Astrocyte (in vitro differentiated cells and primary cell): ENCODE data around the gene FAN1. TPM values are rescaled to one million over a fixed set of nuclear protein-coding genes. Genes with fewer than 3 reads are reported as not detected.

Experiments
- DNase-seq: peaks from one replicate; pipeline ENCODE4 v3.0.0-alpha.2; 2010; ENCODE audit warnings: low read depth
- FAIRE-seq: peaks from 2 replicates; lab custom pipeline; 2011; peaks lifted over from hg19 to GRCh38; lab: Jason Lieb, UNC
- H2AFZ ChIP-seq: 2 replicates; pipeline ENCODE4 v1.6.0; 2012; ENCODE audit warnings: low read depth, low read length, inconsistent platforms
- H3K27ac ChIP-seq: 2 replicates; pipeline ENCODE4 v1.5.1; 2011; ENCODE audit warnings: low read depth, low read length, inconsistent platforms
- H3K27me3 ChIP-seq: 2 replicates; pipeline ENCODE4 v1.6.0; 2011; ENCODE audit warnings: low read length, inconsistent platforms; ENCODE audit not compliant: insufficient read depth
- H3K36me3 ChIP-seq: 2 replicates; pipeline ENCODE4 v1.5.1; 2011; ENCODE audit warnings: low read length, inconsistent platforms; ENCODE audit not compliant: insufficient read depth
- H3K4me1 ChIP-seq: 2 replicates; pipeline ENCODE4 v1.5.1; 2011; ENCODE audit warnings: low read length, inconsistent platforms; ENCODE audit not compliant: insufficient read depth
- H3K4me2 ChIP-seq: 2 replicates; pipeline ENCODE4 v1.6.0; 2012; ENCODE audit warnings: low read length, inconsistent platforms
- H3K4me3 ChIP-seq: 2 replicates; pipeline ENCODE4 v1.5.1; 2011; ENCODE audit warnings: low read depth, mild to moderate bottlenecking, low read length, inconsistent platforms; ENCODE audit not compliant: insufficient read depth
- H3K79me2 ChIP-seq: 2 replicates; pipeline ENCODE4 v1.6.0; 2012; ENCODE audit warnings: mild to moderate bottlenecking, low read length, inconsistent platforms; ENCODE audit not compliant: insufficient read depth
- H3K9ac ChIP-seq: 2 replicates; pipeline ENCODE4 v1.6.0; 2012; ENCODE audit warnings: mild to moderate bottlenecking, low read length, inconsistent platforms
- H3K9me3 ChIP-seq: 2 replicates; pipeline ENCODE4 v1.5.1; 2012; ENCODE audit warnings: low read depth, mild to moderate bottlenecking, low read length, inconsistent platforms; ENCODE audit not compliant: insufficient read depth
- H4K20me1 ChIP-seq: 2 replicates; pipeline ENCODE4 v1.6.0; 2012; ENCODE audit warnings: low read length, inconsistent platforms; ENCODE audit not compliant: insufficient read depth
- H3K27ac Mint-ChIP-seq: one replicate; pipeline ENCODE4 v1.8.0; 2021; ENCODE audit warnings: mild to moderate bottlenecking, mixed read lengths; ENCODE audit not compliant: unreplicated experiment
- H3K27me3 Mint-ChIP-seq: one replicate; pipeline ENCODE4 v1.8.0; 2021; ENCODE audit warnings: low read depth, mixed read lengths; ENCODE audit not compliant: unreplicated experiment
- H3K36me3 Mint-ChIP-seq: one replicate; pipeline ENCODE4 v1.8.0; 2021; ENCODE audit warnings: low read depth, mixed read lengths; ENCODE audit not compliant: unreplicated experiment
- H3K4me1 Mint-ChIP-seq: one replicate; pipeline ENCODE4 v1.8.0; 2021; ENCODE audit warnings: low read depth, mixed read lengths; ENCODE audit not compliant: unreplicated experiment
- H3K4me3 Mint-ChIP-seq: one replicate; pipeline ENCODE4 v1.8.0; 2021; ENCODE audit warnings: mild to moderate bottlenecking, moderate library complexity, mixed read lengths; ENCODE audit not compliant: unreplicated experiment
- H3K9me3 Mint-ChIP-seq: one replicate; pipeline ENCODE4 v1.8.0; 2021; ENCODE audit warnings: mild to moderate bottlenecking, mixed read lengths; ENCODE audit not compliant: unreplicated experiment
- EZH2 ChIP-seq: IDR thresholded peaks from 2 replicates; pipeline ENCODE4 v1.6.1; 2012; ENCODE audit warnings: mild to moderate bottlenecking, low read length, inconsistent platforms; ENCODE audit not compliant: insufficient read depth
- total RNA-seq: library from RNA; stranded (reverse); gene quantifications from 2 replicates; pipeline ENCODE4 v1.2.1, GENCODE V29; 2021
- TF ChIP-seq, protein P1 (sequence below): IDR thresholded peaks from 2 replicates; pipeline ENCODE4 v1.5.1; 2011; ENCODE audit warnings: low read depth, mild to moderate bottlenecking, inconsistent platforms, low read length, moderate library complexity; ENCODE audit not compliant: insufficient read depth

Gene FAN1
- total RNA-seq, 1 donor from 2014 or later = 13.6 TPM

- DNase-seq = no peak
- no peak overlapping the region for H3K27ac ChIP-seq
- no peaks in the 10 kb centered on the region for H3K36me3 ChIP-seq
- no peaks in the 10 kb centered on the region for H3K9me3 Mint-ChIP-seq
- no peak overlapping the region for H3K9ac ChIP-seq
- no peaks in the 10 kb centered on the region for H3K79me2 ChIP-seq
- TF ChIP-seq EZH2 = no peak
- TF ChIP-seq, protein P1, sequence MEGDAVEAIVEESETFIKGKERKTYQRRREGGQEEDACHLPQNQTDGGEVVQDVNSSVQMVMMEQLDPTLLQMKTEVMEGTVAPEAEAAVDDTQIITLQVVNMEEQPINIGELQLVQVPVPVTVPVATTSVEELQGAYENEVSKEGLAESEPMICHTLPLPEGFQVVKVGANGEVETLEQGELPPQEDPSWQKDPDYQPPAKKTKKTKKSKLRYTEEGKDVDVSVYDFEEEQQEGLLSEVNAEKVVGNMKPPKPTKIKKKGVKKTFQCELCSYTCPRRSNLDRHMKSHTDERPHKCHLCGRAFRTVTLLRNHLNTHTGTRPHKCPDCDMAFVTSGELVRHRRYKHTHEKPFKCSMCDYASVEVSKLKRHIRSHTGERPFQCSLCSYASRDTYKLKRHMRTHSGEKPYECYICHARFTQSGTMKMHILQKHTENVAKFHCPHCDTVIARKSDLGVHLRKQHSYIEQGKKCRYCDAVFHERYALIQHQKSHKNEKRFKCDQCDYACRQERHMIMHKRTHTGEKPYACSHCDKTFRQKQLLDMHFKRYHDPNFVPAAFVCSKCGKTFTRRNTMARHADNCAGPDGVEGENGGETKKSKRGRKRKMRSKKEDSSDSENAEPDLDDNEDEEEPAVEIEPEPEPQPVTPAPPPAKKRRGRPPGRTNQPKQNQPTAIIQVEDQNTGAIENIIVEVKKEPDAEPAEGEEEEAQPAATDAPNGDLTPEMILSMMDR = no peak
- no peak overlapping the region for H3K4me2 ChIP-seq
- no peaks in the 10 kb centered on the region for H3K27me3 ChIP-seq
- H4K20me1 ChIP-seq = no peaks in the 10 kb centered on the region
- FAIRE-seq = no peak
- no peaks in the 10 kb centered on the region for H3K36me3 Mint-ChIP-seq
- peaks cover 3% of the 10 kb centered on the region for H3K4me1 ChIP-seq
- H3K4me3 Mint-ChIP-seq = no peak overlapping the region
- H2AFZ ChIP-seq = no peak overlapping the region
- no peaks in the 10 kb centered on the region for H3K27me3 Mint-ChIP-seq
- H3K4me3 ChIP-seq = no peak overlapping the region
- H3K9me3 ChIP-seq = no peaks in the 10 kb centered on the region
- no peaks in the 10 kb centered on the region for H3K4me1 Mint-ChIP-seq
- H3K27ac Mint-ChIP-seq = no peak overlapping the region
Observed at GRCh38 chr15:30895461-30896210, 8.1 kb upstream of the FAN1 start.

GRCh38 chr15:30896211-30896606 is 7.5 kb upstream of the FAN1 start:
- H3K27ac ChIP-seq = no peak overlapping the region
- H3K4me3 Mint-ChIP-seq = no peak overlapping the region
- no peaks in the 10 kb centered on the region for H3K36me3 ChIP-seq
- no peak for FAIRE-seq
- no peak for DNase-seq
- H3K9ac ChIP-seq = no peak overlapping the region
- no peak overlapping the region for H3K27ac Mint-ChIP-seq
- peaks cover 3% of the 10 kb centered on the region for H3K4me1 ChIP-seq
- H3K9me3 ChIP-seq = no peaks in the 10 kb centered on the region
- TF ChIP-seq, protein P1 = no peak
- TF ChIP-seq EZH2 = no peak
- H4K20me1 ChIP-seq = no peaks in the 10 kb centered on the region
- no peaks in the 10 kb centered on the region for H3K4me1 Mint-ChIP-seq
- no peaks in the 10 kb centered on the region for H3K27me3 ChIP-seq
- H3K36me3 Mint-ChIP-seq = no peaks in the 10 kb centered on the region
- H3K4me2 ChIP-seq = no peak overlapping the region
- H3K27me3 Mint-ChIP-seq = no peaks in the 10 kb centered on the region
- no peaks in the 10 kb centered on the region for H3K9me3 Mint-ChIP-seq
- H3K4me3 ChIP-seq = no peak overlapping the region
- H2AFZ ChIP-seq = no peak overlapping the region
- no peaks in the 10 kb centered on the region for H3K79me2 ChIP-seq

DNA sequence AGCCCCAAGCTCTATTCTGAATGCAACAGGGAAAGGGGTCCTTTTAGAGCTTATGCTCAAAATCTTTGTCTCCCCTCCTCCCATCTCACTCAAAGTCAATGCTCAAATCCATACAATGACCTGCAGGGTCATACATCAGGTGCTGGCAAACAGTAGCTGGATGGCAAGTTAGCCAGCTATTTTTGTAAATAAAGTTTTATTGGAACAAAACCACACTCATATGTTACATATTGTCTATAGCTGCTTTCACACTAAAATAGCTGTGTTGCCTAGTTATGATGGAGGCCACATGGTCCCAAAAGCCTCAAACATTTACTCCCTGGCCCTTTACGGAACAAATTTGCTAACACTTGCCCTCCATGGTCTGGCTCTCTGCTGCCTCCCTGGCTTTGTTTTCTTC is 1.8 kb upstream of the FAN1 start:
- FAIRE-seq (no peak), DNase-seq (no peak)
- H4K20me1 ChIP-seq = no peaks in the 10 kb centered on the region
- no peaks in the 10 kb centered on the region for H3K27me3 ChIP-seq
- H3K4me1 ChIP-seq = no peaks in the 10 kb centered on the region
- H2AFZ ChIP-seq = no peak overlapping the region
- TF ChIP-seq, protein P1 = no peak
- no peak for TF ChIP-seq EZH2
- H3K9ac ChIP-seq = no peak overlapping the region
- H3K36me3 ChIP-seq = no peaks in the 10 kb centered on the region
- no peak overlapping the region for H3K27ac Mint-ChIP-seq
- no peak overlapping the region for H3K4me3 ChIP-seq
- no peak overlapping the region for H3K27ac ChIP-seq
- H3K9me3 ChIP-seq = no peaks in the 10 kb centered on the region
- no peaks in the 10 kb centered on the region for H3K9me3 Mint-ChIP-seq
- no peaks in the 10 kb centered on the region for H3K36me3 Mint-ChIP-seq
- H3K79me2 ChIP-seq = no peaks in the 10 kb centered on the region
- H3K4me1 Mint-ChIP-seq = peaks cover 2% of the 10 kb centered on the region
- H3K4me3 Mint-ChIP-seq = no peak overlapping the region
- no peaks in the 10 kb centered on the region for H3K27me3 Mint-ChIP-seq
- H3K4me2 ChIP-seq = no peak overlapping the region
